Neural cell (in vitro differentiated cells): ENCODE results near the gene MAP4K2. TPM values are rescaled to one million over a fixed set of nuclear protein-coding genes. Genes with fewer than 3 reads are reported as not detected.

ENCODE experiments used
- H2AFZ ChIP-seq: fragments of 200-600, 300-800 bp; sonication (generic), shearing (Covaris generic); 2 replicates; pipeline ENCODE4 v1.6.0; 2014; ENCODE audit warnings: low read depth, mild to moderate bottlenecking, antibody characterized with exemption, low read length, moderate library complexity
- H3F3A ChIP-seq: fragments of 200-600 bp; shearing (Covaris generic); 2 replicates; pipeline ENCODE4 v1.6.1; 2016; ENCODE audit warnings: mild to moderate bottlenecking, moderate library complexity, mixed read lengths, antibody characterized with exemption, low read length; ENCODE audit not compliant: insufficient read depth, poor library complexity, severe bottlenecking
- H3K27ac ChIP-seq: fragments of 200-600, 300-800 bp; sonication (generic), shearing (Covaris generic); 2 replicates; pipeline ENCODE4 v1.5.1; 2014; ENCODE audit warnings: mild to moderate bottlenecking, low read length, moderate library complexity
- H3K27me3 ChIP-seq: fragments of 300-800, 200-600 bp; sonication (generic), shearing (Covaris generic); 2 replicates; pipeline ENCODE4 v1.6.0; 2014; ENCODE audit warnings: mild to moderate bottlenecking, low read depth, low read length, moderate library complexity; ENCODE audit not compliant: insufficient read depth
- H3K36me3 ChIP-seq: fragments of 300-800, 200-600 bp; sonication (generic), shearing (Covaris generic); 2 replicates; pipeline ENCODE4 v1.5.1; 2014; ENCODE audit warnings: mild to moderate bottlenecking, antibody characterized with exemption, low read length, moderate library complexity; ENCODE audit not compliant: insufficient read depth
- H3K4me2 ChIP-seq: fragments of 300-800, 200-600 bp; sonication (generic), shearing (Covaris generic); 2 replicates; pipeline ENCODE4 v1.6.0; 2014; ENCODE audit warnings: mild to moderate bottlenecking, low read length
- H3K4me3 ChIP-seq: fragments of 300-800, 200-600 bp; sonication (generic), shearing (Covaris generic); 2 replicates; pipeline ENCODE4 v1.5.1; 2014; ENCODE audit warnings: mild to moderate bottlenecking, low read length, moderate library complexity
- H3K79me2 ChIP-seq: fragments of 200-600 bp; shearing (Covaris generic); replicated peaks from 2 replicates; pipeline ENCODE4 v1.6.0; 2014; ENCODE audit warnings: mild to moderate bottlenecking, low read length, moderate library complexity; ENCODE audit not compliant: insufficient read depth
- H3K9ac ChIP-seq: fragments of 300-800, 200-600 bp; sonication (generic), shearing (Covaris generic); 2 replicates; pipeline ENCODE4 v1.6.1; 2016; ENCODE audit warnings: mild to moderate bottlenecking, low read length, mixed read lengths
- H3K9me2 ChIP-seq: fragments of 200-600 bp; shearing (Covaris generic); 2 replicates; pipeline ENCODE4 v1.6.1; 2016; ENCODE audit warnings: mild to moderate bottlenecking, low read length, mixed read lengths; ENCODE audit not compliant: insufficient read depth
- H3K9me3 ChIP-seq: fragments of 200-600, 300-800 bp; sonication (generic), shearing (Covaris generic); 2 replicates; pipeline ENCODE4 v1.6.1; 2016; ENCODE audit warnings: mild to moderate bottlenecking, mixed run types, low read length, moderate library complexity, mixed read lengths
- H4K20me1 ChIP-seq: fragments of 200-600 bp; shearing (Covaris generic); 2 replicates; pipeline ENCODE4 v1.6.1; 2016; ENCODE audit warnings: mild to moderate bottlenecking, mixed run types; ENCODE audit not compliant: insufficient read depth
- CTCF ChIP-seq: fragments of 450-650 bp; IDR thresholded peaks from 2 replicates; pipeline ENCODE4 v1.5.1; 2014; ENCODE audit warnings: antibody characterized with exemption, mild to moderate bottlenecking, moderate library complexity; ENCODE audit not compliant: poor library complexity, severe bottlenecking
- EP300 ChIP-seq: fragments of 450-650 bp; conservative IDR thresholded peaks from 2 replicates; pipeline ENCODE4 v1.6.1; 2014; ENCODE audit warnings: antibody characterized with exemption, mild to moderate bottlenecking, moderate library complexity; ENCODE audit not compliant: poor library complexity, severe bottlenecking
- EZH2 ChIP-seq: fragments of 200-600, 300-800 bp; shearing (Covaris generic), sonication (generic); IDR thresholded peaks from 2 replicates; pipeline ENCODE4 v1.6.1; 2014; ENCODE audit warnings: antibody characterized with exemption, low read length, borderline replicate concordance, mild to moderate bottlenecking; ENCODE audit not compliant: insufficient read depth, poor library complexity, severe bottlenecking
- MXI1 ChIP-seq: fragments of 450-650 bp; conservative IDR thresholded peaks from 2 replicates; pipeline ENCODE4 v1.6.1; 2014; ENCODE audit warnings: antibody characterized with exemption, mild to moderate bottlenecking; ENCODE audit not compliant: poor library complexity, severe bottlenecking
- POLR2AphosphoS5 ChIP-seq: IDR thresholded peaks from 2 replicates; pipeline ENCODE4 v1.6.1; 2012
- RAD21 ChIP-seq: fragments of 450-650 bp; conservative IDR thresholded peaks from 2 replicates; pipeline ENCODE4 v1.6.1; 2014; ENCODE audit warnings: antibody characterized with exemption, mild to moderate bottlenecking, moderate library complexity
- REST ChIP-seq: IDR thresholded peaks from 2 replicates; pipeline ENCODE4 v1.6.1; 2012; ENCODE audit warnings: borderline replicate concordance
- SMC3 ChIP-seq: fragments of 450-650 bp; conservative IDR thresholded peaks from 2 replicates; pipeline ENCODE4 v1.6.1; 2014; ENCODE audit warnings: antibody characterized with exemption, mild to moderate bottlenecking, moderate library complexity; ENCODE audit not compliant: poor library complexity
- TAF1 ChIP-seq: IDR thresholded peaks from 2 replicates; pipeline ENCODE4 v1.6.1; 2012; ENCODE audit warnings: low read depth
- polyA plus RNA-seq: library from polyadenylated mRNA; depleted of rRNA; stranded (reverse); fragments of >200 nt; gene quantifications from 2 replicates; pipeline ENCODE4 v1.2.3, GENCODE V29; 2014

The MAP4K2 gene
- polyA plus RNA-seq, 1 donor from 2014 or later: 12.4 TPM

GRCh38 chr11:64796047-64796756, 6.8 kb downstream of the MAP4K2 start:
- no peaks in the 10 kb centered on the region for H3K9me3 ChIP-seq
- no peak for TF ChIP-seq SMC3
- TF ChIP-seq EZH2: no peak
- TF ChIP-seq CTCF: no peak
- TF ChIP-seq POLR2AphosphoS5: no peak
- TF ChIP-seq EP300: no peak
- TF ChIP-seq REST: no peak
- no peak for TF ChIP-seq MXI1
- TF ChIP-seq TAF1: no peak
- no peak for TF ChIP-seq RAD21
- no peaks in the 10 kb centered on the region for H3K27me3 ChIP-seq
- no peak overlapping the region for H3K9ac ChIP-seq
- H3K79me2 ChIP-seq: no peaks in the 10 kb centered on the region
- H4K20me1 ChIP-seq: no peaks in the 10 kb centered on the region
- H2AFZ ChIP-seq: no peak overlapping the region
- no peak overlapping the region for H3K4me2 ChIP-seq
- no peak overlapping the region for H3K27ac ChIP-seq
- no peaks in the 10 kb centered on the region for H3K36me3 ChIP-seq
- H3K9me2 ChIP-seq: no peaks in the 10 kb centered on the region
- no peaks in the 10 kb centered on the region for H3F3A ChIP-seq
- H3K4me3 ChIP-seq: no peak overlapping the region

- H3K27me3 ChIP-seq: no peaks in the 10 kb centered on the region
- no peak overlapping the region for H3K9ac ChIP-seq
- H3F3A ChIP-seq: no peaks in the 10 kb centered on the region
- TF ChIP-seq POLR2AphosphoS5 (no peak), RAD21 (no peak), EP300 (no peak), CTCF (no peak), SMC3 (no peak), REST (no peak), TAF1 (no peak), EZH2 (no peak), MXI1 (no peak)
- no peaks in the 10 kb centered on the region for H3K9me2 ChIP-seq
- H3K27ac ChIP-seq: no peak overlapping the region
- no peak overlapping the region for H3K4me3 ChIP-seq
- no peaks in the 10 kb centered on the region for H3K79me2 ChIP-seq
- no peaks in the 10 kb centered on the region for H3K9me3 ChIP-seq
- no peak overlapping the region for H2AFZ ChIP-seq
- no peaks in the 10 kb centered on the region for H3K36me3 ChIP-seq
- H3K4me2 ChIP-seq: no peak overlapping the region
- H4K20me1 ChIP-seq: no peaks in the 10 kb centered on the region
These were observed 8.5 kb downstream of the MAP4K2 start for GRCh38 chr11:64794526-64794925.
